Prostate gland (tissue), 2 donors: ENCODE measurements around the gene LY86. TPM values are rescaled to one million over a fixed set of nuclear protein-coding genes. Genes with fewer than 3 reads are reported as not detected.
"Not testable (repeated sequence)": the region's sequence is repeated elsewhere in the genome, so short reads cannot be mapped to it uniquely, and the experiment has no call there.

Experiments used
- DNase-seq: peaks from one replicate; pipeline ENCODE4 v3.0.0-alpha.2; 2019; ENCODE audit warnings: low spot score
- H3K27ac ChIP-seq, 2 donors: fragments of 200-600 bp; sonication (generic); 2 replicates each; pipeline ENCODE4 v1.5.1; 2017 to 2019
- H3K27me3 ChIP-seq: fragments of 200-600 bp; sonication (generic); replicated peaks from 2 replicates; pipeline ENCODE4 v1.5.1; 2019; ENCODE audit not compliant: insufficient read depth
- H3K36me3 ChIP-seq, 2 donors: fragments of 200-600 bp; sonication (generic); 1 replicate in 1 of 2; 2 replicates in 1 of 2; pipeline versions ENCODE4 v1.5.1 to v1.8.1; 2017 to 2019
- H3K4me1 ChIP-seq: fragments of 200-600 bp; sonication (generic); replicated peaks from 2 replicates; pipeline ENCODE4 v1.5.1; 2019
- H3K4me3 ChIP-seq, 2 donors: fragments of 200-600 bp; sonication (generic); 2 replicates each; pipeline ENCODE4 v1.5.1; 2017 to 2019
- H3K9me3 ChIP-seq: fragments of 200-600 bp; sonication (generic); 2 replicates; pipeline ENCODE4 v1.5.1; 2017
- CTCF ChIP-seq, 4 experiments: fragments of 200-600 bp in 2 of 4; fragments of 450-650 bp in 2 of 4; sonication (generic) in 2 of 4; IDR thresholded peaks; 1 replicate in 3 of 4; 2 replicates in 1 of 4; pipeline ENCODE4 v1.5.1; 2016 to 2019; ENCODE audit warnings: antibody characterized with exemption in 4 of 4, mild to moderate bottlenecking in 2 of 4, moderate library complexity in 2 of 4
- POLR2A ChIP-seq: fragments of 450-650 bp; IDR thresholded peaks from one replicate; pipeline ENCODE4 v1.6.1; 2016; ENCODE audit warnings: antibody characterized with exemption, mild to moderate bottlenecking
- POLR2AphosphoS5 ChIP-seq: sonication (generic); formaldehyde crosslinking; IDR thresholded peaks from one replicate; pipeline ENCODE4 v1.6.1; 2017; ENCODE audit warnings: antibody characterized with exemption
- WGBS: methylation state at CpG from one replicate; pipeline ENCODE4 v1.1.5; 2018; 5-methylcytosine and 5-hydroxymethylcytosine counted together
- intact Hi-C: fragments of 100-400 bp; cut with DNase I; formaldehyde crosslinking; loops from one replicate; pipeline ENCODE4 v1.14.2; 2022
- total RNA-seq, 2 donors: library from RNA; depleted of rRNA; stranded (reverse); fragments of >200 nt; gene quantifications; one replicate each; pipeline ENCODE4 v1.1.0, GENCODE V29; 2016

LY86 gene
- total RNA-seq, 2 donors from 2014 or later, result 1.5 to 7.0 TPM

GRCh38 chr6:6609450-6609849 lies 20.9 kb downstream of the LY86 start:
- Histone ChIP-seq H3K27ac (no peak overlapping the region), H3K36me3 (no peaks in the 10 kb centered on the region), H3K4me1 (no peaks in the 10 kb centered on the region), H3K4me3 (no peak overlapping the region), H3K9me3 (no peaks in the 10 kb centered on the region), H3K27me3 (no peaks in the 10 kb centered on the region)
- no peak for DNase-seq
- TF ChIP-seq POLR2A, result no peak
- no peak for TF ChIP-seq POLR2AphosphoS5
- TF ChIP-seq CTCF (IDR thresholded peaks at IDR 0.05), result no peak
- 80% methylated on average over 2 of the region's 2 CpGs for WGBS
- intact Hi-C loops, result no loop called here

- Histone ChIP-seq H3K27me3 (no peaks in the 10 kb centered on the region), H3K4me3 (no peak overlapping the region), H3K9me3 (no peaks in the 10 kb centered on the region), H3K27ac (no peak overlapping the region), H3K36me3 (no peaks in the 10 kb centered on the region), H3K4me1 (no peaks in the 10 kb centered on the region)
- no peak for TF ChIP-seq POLR2AphosphoS5
- TF ChIP-seq CTCF (IDR thresholded peaks at IDR 0.05), result no peak
- TF ChIP-seq POLR2A, result no peak
- DNase-seq, result no peak
- WGBS, result 87% methylated on average over 10 of the region's 10 CpGs
- intact Hi-C loops, result no loop called here
Observed at GRCh38 chr6:6610031-6610591, 21.6 kb downstream of the LY86 start.

GRCh38 chr6:6611486-6611885 lies 23.0 kb downstream of the LY86 start:
- Histone ChIP-seq H3K27me3 (no peaks in the 10 kb centered on the region), H3K27ac (no peak overlapping the region), H3K36me3 (no peaks in the 10 kb centered on the region), H3K4me3 (no peak overlapping the region), H3K9me3 (no peaks in the 10 kb centered on the region), H3K4me1 (no peaks in the 10 kb centered on the region)
- intact Hi-C loops, result no loop called here
- WGBS, result 91% methylated on average over 12 of the region's 12 CpGs
- no peak for TF ChIP-seq CTCF (IDR thresholded peaks at IDR 0.05)
- no peak for TF ChIP-seq POLR2A
- no peak for TF ChIP-seq POLR2AphosphoS5
- no peak for DNase-seq

GRCh38 chr6:6612308-6612707 lies 23.8 kb downstream of the LY86 start:
- no peak overlapping the region for H3K27ac ChIP-seq
- H3K27me3 ChIP-seq, result no peaks in the 10 kb centered on the region
- no peak for DNase-seq
- TF ChIP-seq CTCF (IDR thresholded peaks at IDR 0.05) (no peak), POLR2AphosphoS5 (no peak), POLR2A (no peak)
- H3K4me3 ChIP-seq, result no peak overlapping the region
- H3K4me1 ChIP-seq, result no peaks in the 10 kb centered on the region
- WGBS, result 91% methylated on average over 7 of the region's 7 CpGs
- intact Hi-C loops, result no loop called here
- no peaks in the 10 kb centered on the region for H3K9me3 ChIP-seq
- no peaks in the 10 kb centered on the region for H3K36me3 ChIP-seq

- H3K36me3 ChIP-seq, H3K27ac ChIP-seq, DNase-seq, intact Hi-C loops, H3K4me3 ChIP-seq, H3K27me3 ChIP-seq, H3K4me1 ChIP-seq, H3K9me3 ChIP-seq: not testable (repeated sequence)
- WGBS, result 96% methylated on average over 42 of the region's 43 CpGs
Observed at GRCh38 chr6:6613103-6613718, 24.7 kb downstream of the LY86 start.
